ENCODE data around the gene COL6A3.

COL6A3 gene

DNA sequence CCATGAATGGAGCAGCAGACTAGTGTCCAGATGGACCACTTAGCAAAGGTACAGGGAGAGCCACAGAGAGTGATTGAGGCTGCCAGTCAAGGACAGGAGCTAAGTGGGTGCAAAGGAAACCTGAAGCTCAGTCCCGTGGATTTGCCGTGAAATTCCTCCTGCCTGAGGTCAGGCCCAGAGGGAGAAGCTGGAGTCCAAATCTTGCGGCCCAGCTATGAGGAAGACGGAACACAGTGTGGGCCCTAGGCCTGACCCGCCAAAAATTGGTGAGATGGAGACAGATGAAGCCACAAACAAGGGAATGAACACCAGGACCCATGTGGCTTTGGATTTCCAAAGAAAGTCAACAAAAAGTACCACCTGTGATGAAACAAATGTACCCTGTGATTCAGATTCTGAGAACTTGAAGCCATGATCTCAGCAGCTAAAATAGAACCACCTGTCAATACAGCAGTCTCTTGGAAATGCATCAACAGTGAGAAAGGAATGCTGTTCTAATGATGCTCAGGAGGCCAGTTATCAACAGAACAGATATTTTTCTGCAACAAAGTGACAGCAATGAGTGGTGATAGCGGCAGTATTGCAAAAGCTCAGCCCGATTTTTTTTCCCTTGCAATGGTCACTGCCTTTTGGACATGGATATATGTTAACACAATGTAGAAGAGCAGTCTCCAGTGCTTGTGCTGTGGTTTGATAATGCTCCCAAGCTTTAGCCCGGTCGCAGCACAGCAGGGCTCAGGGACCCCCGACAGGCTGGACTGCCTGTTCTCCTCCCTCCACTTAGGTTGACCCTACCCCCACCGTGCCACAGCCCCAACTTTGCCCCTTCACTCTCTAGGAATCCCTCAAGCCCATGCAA lies 10.7 kb downstream of the COL6A3 start:
- Histone ChIP-seq H3K4me3 (ENCODE audit: control insufficient read depth in 1 of 7, extremely low read depth in 1 of 7, insufficient read depth in 4 of 7, low read depth in 2 of 7, low read length in 6 of 7) (no peak overlapping the region), H3K36me3 (ENCODE audit: control insufficient read depth in 4 of 4, insufficient read depth in 4 of 4, low read length in 3 of 4) (no peaks in the 10 kb centered on the region), H3K9me3 (ENCODE audit: control extremely low read depth in 1 of 5, control insufficient read depth in 4 of 5, insufficient read depth in 2 of 5, low read depth in 1 of 5, low read length in 4 of 5) (no peaks in the 10 kb centered on the region), H3K27me3 (replicated peaks in 2 of 5; ENCODE audit: control insufficient read depth in 4 of 5, insufficient read depth in 5 of 5, low read length in 4 of 5) (peaks cover 2 to 17% (median 4%) of the 10 kb centered on the region in 5 experiments), H3K27ac (ENCODE audit: insufficient read depth in 1 of 2, low read depth in 1 of 2, low read length in 2 of 2, poor library complexity in 1 of 2, severe bottlenecking in 2 of 2) (no peak overlapping the region), H3K4me1 (ENCODE audit: control extremely low read depth in 1 of 4, control insufficient read depth in 4 of 4, insufficient read depth in 4 of 4, low read length in 3 of 4) (no peaks in the 10 kb centered on the region)
- ChIA-PET POLR2A (interaction anchor here (0.6 to 0.8 kb wide), 2 partner anchors 21 to 180 kb away, joined by 3 to 4 read pairs; no protein-coding TSS in a partner anchor), CTCF (interaction anchor here (0.7 to 1.1 kb wide), 2 partner anchors 19 to 78 kb away, joined by 3 to 4 read pairs; no protein-coding TSS in a partner anchor)
- no peak for DNase-seq
- WGBS (ENCODE audit: insufficient coverage) = 86% methylated on average over 9 of the region's 11 CpGs

- no peaks in the 10 kb centered on the region for H3K4me1 ChIP-seq (ENCODE audit: control extremely low read depth in 1 of 4, control insufficient read depth in 4 of 4, insufficient read depth in 4 of 4, low read length in 3 of 4)
- peaks cover 0 to 7% (median 2%) of the 10 kb centered on the region in 5 experiments for H3K27me3 ChIP-seq (replicated peaks in 2 of 5; ENCODE audit: control insufficient read depth in 4 of 5, insufficient read depth in 5 of 5, low read length in 4 of 5)
- CTCF ChIA-PET = no interaction called here
- no peak for DNase-seq
- 100% methylated on average over 1 of the region's 1 CpG for WGBS (ENCODE audit: insufficient coverage)
- no peaks in the 10 kb centered on the region for H3K9me3 ChIP-seq (ENCODE audit: control extremely low read depth in 1 of 5, control insufficient read depth in 4 of 5, insufficient read depth in 2 of 5, low read depth in 1 of 5, low read length in 4 of 5)
- no peak overlapping the region for H3K4me3 ChIP-seq (ENCODE audit: control insufficient read depth in 1 of 7, extremely low read depth in 1 of 7, insufficient read depth in 4 of 7, low read depth in 2 of 7, low read length in 6 of 7)
- H3K36me3 ChIP-seq (ENCODE audit: control insufficient read depth in 4 of 4, insufficient read depth in 4 of 4, low read length in 3 of 4) = no peaks in the 10 kb centered on the region
- no peak overlapping the region for H3K27ac ChIP-seq (ENCODE audit: insufficient read depth in 1 of 2, low read depth in 1 of 2, low read length in 2 of 2, poor library complexity in 1 of 2, severe bottlenecking in 2 of 2)
- POLR2A ChIA-PET = no interaction called here
Measured at GRCh38 chr2:237400199-237400598, 13.8 kb downstream of the COL6A3 start.

DNA sequence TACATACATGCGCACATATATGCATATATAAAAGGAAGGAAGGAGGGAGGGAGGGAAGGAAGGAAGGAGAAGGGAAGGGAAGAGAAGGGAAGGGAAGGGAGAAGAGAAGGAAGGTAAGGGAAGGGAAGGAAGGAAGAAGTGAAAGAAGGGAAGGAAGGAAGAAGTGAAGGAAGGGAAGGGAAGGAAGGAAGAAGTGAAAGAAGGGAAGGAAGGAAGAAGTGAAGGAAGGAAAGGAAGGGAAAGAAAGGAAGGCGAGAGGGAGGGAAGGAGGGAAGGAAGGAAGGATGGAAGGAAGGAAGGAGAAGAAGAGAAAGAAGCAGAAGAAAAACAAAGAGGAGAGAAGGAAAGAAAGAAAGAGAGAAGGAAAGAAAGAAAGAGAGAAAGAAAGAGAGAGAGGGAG lies 16.9 kb downstream of the COL6A3 start:
- POLR2A ChIA-PET = no interaction called here
- H3K36me3 ChIP-seq (ENCODE audit: control insufficient read depth in 4 of 4, insufficient read depth in 4 of 4, low read length in 3 of 4) = no peaks in the 10 kb centered on the region
- CTCF ChIA-PET = no interaction called here

GRCh38 chr2:237393523-237393922 lies 20.4 kb downstream of the COL6A3 start:
- Histone ChIP-seq H3K9me3 (ENCODE audit: control extremely low read depth in 1 of 5, control insufficient read depth in 4 of 5, insufficient read depth in 2 of 5, low read depth in 1 of 5, low read length in 4 of 5) (no peaks in the 10 kb centered on the region), H3K27ac (ENCODE audit: insufficient read depth in 1 of 2, low read depth in 1 of 2, low read length in 2 of 2, poor library complexity in 1 of 2, severe bottlenecking in 2 of 2) (no peak overlapping the region), H3K4me1 (ENCODE audit: control extremely low read depth in 1 of 4, control insufficient read depth in 4 of 4, insufficient read depth in 4 of 4, low read length in 3 of 4) (no peaks in the 10 kb centered on the region), H3K36me3 (ENCODE audit: control insufficient read depth in 4 of 4, insufficient read depth in 4 of 4, low read length in 3 of 4) (no peaks in the 10 kb centered on the region), H3K27me3 (replicated peaks in 2 of 5; ENCODE audit: control insufficient read depth in 4 of 5, insufficient read depth in 5 of 5, low read length in 4 of 5) (peaks cover 0 to 8% (median 1%) of the 10 kb centered on the region in 5 experiments), H3K4me3 (ENCODE audit: control insufficient read depth in 1 of 7, extremely low read depth in 1 of 7, insufficient read depth in 4 of 7, low read depth in 2 of 7, low read length in 6 of 7) (no peak overlapping the region)
- CTCF ChIA-PET = interaction anchor here (0.6 kb wide), 1 partner anchor 1196 kb away, joined by 3 read pairs; no protein-coding TSS in a partner anchor
- WGBS (ENCODE audit: insufficient coverage) = 98% methylated on average over 3 of the region's 4 CpGs
- POLR2A ChIA-PET = no interaction called here
- no peak for DNase-seq

More for the DNA sequence above, 16.9 kb downstream of the COL6A3 start:
- no peak overlapping the region for H3K4me3 ChIP-seq (ENCODE audit: control insufficient read depth in 1 of 7, extremely low read depth in 1 of 7, insufficient read depth in 4 of 7, low read depth in 2 of 7, low read length in 6 of 7)
- no peak overlapping the region for H3K27ac ChIP-seq (ENCODE audit: insufficient read depth in 1 of 2, low read depth in 1 of 2, low read length in 2 of 2, poor library complexity in 1 of 2, severe bottlenecking in 2 of 2)
- WGBS (ENCODE audit: insufficient coverage) = 77% methylated on average over 1 of the region's 2 CpGs
- no peaks in the 10 kb centered on the region for H3K4me1 ChIP-seq (ENCODE audit: control extremely low read depth in 1 of 4, control insufficient read depth in 4 of 4, insufficient read depth in 4 of 4, low read length in 3 of 4)
- peaks cover 0 to 8% (median 1%) of the 10 kb centered on the region in 5 experiments for H3K27me3 ChIP-seq (replicated peaks in 2 of 5; ENCODE audit: control insufficient read depth in 4 of 5, insufficient read depth in 5 of 5, low read length in 4 of 5)
- DNase-seq = no peak
- no peaks in the 10 kb centered on the region for H3K9me3 ChIP-seq (ENCODE audit: control extremely low read depth in 1 of 5, control insufficient read depth in 4 of 5, insufficient read depth in 2 of 5, low read depth in 1 of 5, low read length in 4 of 5)

- Histone ChIP-seq H3K4me1 (ENCODE audit: control extremely low read depth in 1 of 4, control insufficient read depth in 4 of 4, insufficient read depth in 4 of 4, low read length in 3 of 4) (no peaks in the 10 kb centered on the region), H3K4me3 (ENCODE audit: control insufficient read depth in 1 of 7, extremely low read depth in 1 of 7, insufficient read depth in 4 of 7, low read depth in 2 of 7, low read length in 6 of 7) (no peak overlapping the region), H3K27ac (ENCODE audit: insufficient read depth in 1 of 2, low read depth in 1 of 2, low read length in 2 of 2, poor library complexity in 1 of 2, severe bottlenecking in 2 of 2) (no peak overlapping the region), H3K9me3 (ENCODE audit: control extremely low read depth in 1 of 5, control insufficient read depth in 4 of 5, insufficient read depth in 2 of 5, low read depth in 1 of 5, low read length in 4 of 5) (no peaks in the 10 kb centered on the region), H3K36me3 (ENCODE audit: control insufficient read depth in 4 of 4, insufficient read depth in 4 of 4, low read length in 3 of 4) (no peaks in the 10 kb centered on the region), H3K27me3 (replicated peaks in 2 of 5; ENCODE audit: control insufficient read depth in 4 of 5, insufficient read depth in 5 of 5, low read length in 4 of 5) (peaks cover 0 to 5% (median 1%) of the 10 kb centered on the region in 5 experiments)
- 100% methylated on average over 1 of the region's 1 CpG for WGBS (ENCODE audit: insufficient coverage)
- ChIA-PET POLR2A (no interaction called here), CTCF (no interaction called here)
- no peak for DNase-seq
Measured at GRCh38 chr2:237392186-237392585, 21.8 kb downstream of the COL6A3 start.

DNA sequence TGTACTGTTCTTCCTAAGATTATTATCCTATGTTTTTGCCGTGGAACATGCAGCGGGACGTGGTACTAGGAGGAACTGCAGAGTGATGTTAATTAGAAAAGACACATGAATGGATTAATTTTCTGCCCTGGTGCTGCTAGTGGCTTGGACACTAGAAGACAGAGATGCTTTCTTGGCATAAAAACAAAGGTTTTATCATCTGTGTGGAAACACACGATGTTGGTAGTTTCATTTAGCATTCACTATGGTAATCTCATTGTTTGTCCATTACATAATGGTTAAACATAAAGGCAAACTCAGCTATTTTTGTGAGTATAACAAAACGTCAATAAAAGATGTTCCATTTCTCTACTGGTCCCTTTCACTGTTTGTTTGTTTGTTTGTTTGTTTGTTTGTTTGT lies 22.8 kb downstream of the COL6A3 start:
- no peak for DNase-seq
- Histone ChIP-seq H3K4me1 (ENCODE audit: control extremely low read depth in 1 of 4, control insufficient read depth in 4 of 4, insufficient read depth in 4 of 4, low read length in 3 of 4) (no peaks in the 10 kb centered on the region), H3K4me3 (ENCODE audit: control insufficient read depth in 1 of 7, extremely low read depth in 1 of 7, insufficient read depth in 4 of 7, low read depth in 2 of 7, low read length in 6 of 7) (no peak overlapping the region), H3K36me3 (ENCODE audit: control insufficient read depth in 4 of 4, insufficient read depth in 4 of 4, low read length in 3 of 4) (no peaks in the 10 kb centered on the region), H3K9me3 (ENCODE audit: control extremely low read depth in 1 of 5, control insufficient read depth in 4 of 5, insufficient read depth in 2 of 5, low read depth in 1 of 5, low read length in 4 of 5) (no peaks in the 10 kb centered on the region), H3K27me3 (replicated peaks in 2 of 5; ENCODE audit: control insufficient read depth in 4 of 5, insufficient read depth in 5 of 5, low read length in 4 of 5) (peaks cover 0 to 5% (median 0%) of the 10 kb centered on the region in 5 experiments), H3K27ac (ENCODE audit: insufficient read depth in 1 of 2, low read depth in 1 of 2, low read length in 2 of 2, poor library complexity in 1 of 2, severe bottlenecking in 2 of 2) (no peak overlapping the region)
- ChIA-PET POLR2A (no interaction called here), CTCF (no interaction called here)
- 80% methylated on average over 1 of the region's 5 CpGs for WGBS (ENCODE audit: insufficient coverage)

- H3K27ac ChIP-seq (ENCODE audit: insufficient read depth in 1 of 2, low read depth in 1 of 2, low read length in 2 of 2, poor library complexity in 1 of 2, severe bottlenecking in 2 of 2) = no peak overlapping the region
- H3K27me3 ChIP-seq (replicated peaks in 2 of 5; ENCODE audit: control insufficient read depth in 4 of 5, insufficient read depth in 5 of 5, low read length in 4 of 5) = peaks cover 0 to 5% (median 0%) of the 10 kb centered on the region in 5 experiments
- H3K9me3 ChIP-seq (ENCODE audit: control extremely low read depth in 1 of 5, control insufficient read depth in 4 of 5, insufficient read depth in 2 of 5, low read depth in 1 of 5, low read length in 4 of 5) = no peaks in the 10 kb centered on the region
- WGBS (ENCODE audit: insufficient coverage) = 100% methylated on average over 2 of the region's 2 CpGs
- no peaks in the 10 kb centered on the region for H3K36me3 ChIP-seq (ENCODE audit: control insufficient read depth in 4 of 4, insufficient read depth in 4 of 4, low read length in 3 of 4)
- H3K4me3 ChIP-seq (ENCODE audit: control insufficient read depth in 1 of 7, extremely low read depth in 1 of 7, insufficient read depth in 4 of 7, low read depth in 2 of 7, low read length in 6 of 7) = no peak overlapping the region
- ChIA-PET POLR2A (no interaction called here), CTCF (no interaction called here)
- H3K4me1 ChIP-seq (ENCODE audit: control extremely low read depth in 1 of 4, control insufficient read depth in 4 of 4, insufficient read depth in 4 of 4, low read length in 3 of 4) = no peaks in the 10 kb centered on the region
- DNase-seq = no peak
Measured at GRCh38 chr2:237390235-237390634, 23.7 kb downstream of the COL6A3 start.
